HG03108 (cell line): ENCODE measurements around the gene HDHD5.

Experiments used
- ATAC-seq: cut with Tn5 transposase; IDR thresholded peaks from one replicate; pipeline ENCODE4 v1.9.1; 2021; ENCODE audit warnings: moderate library complexity; ENCODE audit not compliant: unreplicated experiment

HDHD5 gene

GRCh38 chr22:17120711-17121232 is 38.3 kb downstream of the HDHD5 start:
- ATAC-seq: no peak

DNA sequence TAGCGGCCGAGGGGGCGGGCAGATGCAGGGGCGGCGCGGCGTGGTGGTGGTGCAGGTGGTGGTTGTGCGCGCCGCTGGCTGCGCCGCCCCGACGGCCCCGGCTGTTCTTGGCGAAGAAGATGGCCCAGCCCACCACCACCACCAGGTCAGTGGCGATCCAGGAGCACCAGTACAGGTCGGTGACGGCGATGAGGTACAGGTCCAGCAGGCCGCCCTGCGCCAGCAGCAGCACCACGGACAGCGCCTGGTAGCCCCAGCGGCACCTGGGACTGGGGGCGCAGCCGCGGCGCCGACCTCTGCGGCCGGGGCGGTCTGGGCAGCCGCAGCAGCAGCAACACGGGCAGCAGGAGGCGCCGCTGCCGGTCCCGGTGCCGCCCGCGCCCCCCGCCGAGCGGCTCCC is 38.8 kb downstream of the HDHD5 start:
- no peak for ATAC-seq

- no peak for ATAC-seq
Observed at GRCh38 chr22:17119481-17120202, 39.4 kb downstream of the HDHD5 start.

DNA sequence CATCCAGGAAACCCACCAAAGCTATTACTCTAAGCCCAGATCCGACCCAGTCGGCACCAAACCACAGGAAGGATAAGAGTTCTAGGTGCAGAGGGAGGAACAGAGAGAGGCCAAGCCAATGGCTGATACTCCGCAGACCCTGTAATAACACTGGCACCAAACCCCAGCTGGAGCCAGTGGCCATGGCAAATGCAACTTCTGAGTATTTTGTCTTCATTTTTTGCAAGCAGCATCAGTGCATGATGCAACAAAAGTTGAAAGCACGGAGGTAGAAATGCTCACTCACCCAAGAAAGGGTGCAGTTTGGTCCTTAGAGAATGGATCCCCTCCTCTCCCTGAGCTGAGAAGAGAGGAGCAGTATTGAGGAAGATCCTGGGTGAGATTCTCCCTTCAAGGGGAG is 40.7 kb downstream of the HDHD5 start:
- no peak for ATAC-seq

GRCh38 chr22:17117890-17118289 is 41.2 kb downstream of the HDHD5 start:
- ATAC-seq: no peak

DNA sequence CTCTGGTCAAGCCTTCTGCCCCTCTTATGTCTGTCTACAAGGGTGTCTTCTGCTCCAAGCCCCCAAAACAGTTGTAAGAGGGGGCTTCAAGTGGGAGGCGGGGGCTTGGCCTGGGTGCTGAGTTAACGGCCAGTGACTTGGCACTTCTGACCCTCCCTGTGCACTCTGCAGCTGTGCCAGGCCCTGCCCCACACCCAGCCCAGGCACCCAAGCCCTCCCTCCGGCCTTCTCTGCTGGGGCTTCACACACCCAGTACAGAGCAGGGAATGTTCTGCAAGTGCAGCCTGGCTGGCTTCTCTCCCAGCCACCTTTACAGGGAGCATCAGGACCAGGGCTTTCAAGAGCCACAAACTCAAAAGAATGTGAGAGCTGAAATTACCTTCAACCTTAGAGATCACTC is 41.7 kb downstream of the HDHD5 start:
- no peak for ATAC-seq

GRCh38 chr22:17116572-17117330 is 42.3 kb downstream of the HDHD5 start:
- no peak for ATAC-seq

DNA sequence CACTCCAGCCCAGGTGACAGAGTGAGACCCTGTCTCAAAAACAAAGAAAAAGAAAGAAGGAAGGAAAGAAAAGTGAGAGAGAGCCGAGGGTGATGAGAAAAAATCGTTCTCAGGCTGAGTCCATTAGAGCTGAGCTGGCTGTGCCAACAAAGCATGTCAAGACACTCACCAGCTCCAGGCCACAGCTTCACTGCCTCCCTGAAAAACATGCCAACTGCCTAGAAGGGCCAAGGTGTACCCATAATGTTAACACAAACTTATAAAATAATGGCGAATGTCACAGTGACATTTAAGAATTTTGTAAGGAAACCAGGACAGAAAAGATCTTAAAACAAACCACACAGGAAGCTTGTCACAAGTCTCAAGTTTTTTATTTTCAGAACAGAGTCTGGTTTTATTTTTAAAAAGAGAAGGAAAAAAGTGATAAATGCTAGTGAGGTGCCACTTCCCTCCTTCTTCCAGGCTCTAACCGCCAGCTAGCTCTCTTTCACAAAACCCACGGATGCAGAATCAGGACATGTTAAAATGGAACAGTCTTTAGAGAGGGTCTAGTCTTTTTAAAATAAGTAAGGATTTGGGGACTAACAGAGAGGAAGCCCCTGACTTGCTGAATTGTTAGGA is 43.0 kb downstream of the HDHD5 start:
- ATAC-seq: no peak

- no peak for ATAC-seq
Observed at GRCh38 chr22:17115236-17115635, 43.8 kb downstream of the HDHD5 start.

GRCh38 chr22:17114898-17115235 is 44.2 kb downstream of the HDHD5 start:
- ATAC-seq: no peak

DNA sequence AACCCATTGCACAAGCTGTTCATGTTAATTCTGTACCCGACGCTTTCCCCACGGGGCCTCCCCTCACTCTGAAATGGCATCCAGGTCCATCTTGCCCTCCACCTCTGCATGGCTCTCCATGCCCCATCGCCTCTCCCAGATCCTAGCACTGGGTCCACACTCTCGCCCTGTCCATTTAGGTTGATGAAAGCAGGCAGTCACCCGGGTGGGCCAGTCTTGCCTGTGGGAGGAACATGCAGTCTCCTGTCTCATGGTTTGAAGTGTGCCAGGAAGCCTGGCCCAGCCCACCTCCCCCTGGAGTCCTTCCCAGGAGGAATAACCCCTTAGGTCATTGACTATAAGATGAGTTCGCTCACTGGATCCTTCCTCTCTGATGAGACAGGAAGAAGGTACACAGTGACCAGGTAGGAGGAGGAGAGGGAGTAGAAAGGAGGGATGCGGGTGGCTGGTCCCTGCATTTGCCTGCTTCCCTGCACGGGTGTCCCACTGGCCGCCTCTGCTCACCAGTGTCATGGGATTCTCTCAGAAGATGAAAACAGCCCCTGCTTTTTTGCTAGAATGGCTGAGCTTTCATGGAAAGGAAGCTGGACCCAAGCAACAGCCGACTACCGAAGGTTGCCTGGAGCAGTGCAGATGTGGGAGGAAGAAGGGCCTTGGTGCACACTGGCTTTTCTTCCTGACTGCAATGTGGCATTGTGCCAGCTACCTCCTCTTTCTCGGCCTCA is 44.7 kb downstream of the HDHD5 start:
- ATAC-seq: no peak

- no peak for ATAC-seq
Observed at GRCh38 chr22:17113600-17113999, 45.5 kb downstream of the HDHD5 start.

DNA sequence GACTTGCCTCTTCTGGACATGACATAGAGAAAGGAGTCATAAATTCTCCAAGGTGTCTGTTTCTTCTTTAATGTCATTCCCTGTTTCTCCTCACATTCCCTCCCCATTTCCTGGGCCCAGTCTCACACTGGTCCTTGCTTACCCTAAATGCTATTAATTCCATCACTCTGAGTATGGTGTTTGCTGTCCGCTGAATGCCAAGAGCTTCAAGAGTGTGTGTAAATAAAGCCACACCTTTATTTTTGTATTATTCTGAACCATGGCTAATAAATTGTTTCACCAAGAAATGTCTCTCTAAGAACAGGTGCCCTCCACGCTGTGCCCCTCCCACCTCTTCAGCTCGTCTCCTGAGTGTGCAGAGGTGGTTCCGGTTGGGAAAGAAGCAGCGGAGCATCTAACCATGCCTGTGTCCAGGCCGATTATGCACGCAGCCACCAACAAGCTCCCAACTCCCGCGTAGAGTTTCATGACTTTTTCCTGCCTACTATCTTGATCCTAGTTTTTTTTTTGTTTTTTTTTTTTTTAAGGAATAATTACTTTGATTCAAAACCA is 46.5 kb downstream of the HDHD5 start:
- no peak for ATAC-seq

- no peak for ATAC-seq
Observed at GRCh38 chr22:17110791-17111550, 48.1 kb downstream of the HDHD5 start.

DNA sequence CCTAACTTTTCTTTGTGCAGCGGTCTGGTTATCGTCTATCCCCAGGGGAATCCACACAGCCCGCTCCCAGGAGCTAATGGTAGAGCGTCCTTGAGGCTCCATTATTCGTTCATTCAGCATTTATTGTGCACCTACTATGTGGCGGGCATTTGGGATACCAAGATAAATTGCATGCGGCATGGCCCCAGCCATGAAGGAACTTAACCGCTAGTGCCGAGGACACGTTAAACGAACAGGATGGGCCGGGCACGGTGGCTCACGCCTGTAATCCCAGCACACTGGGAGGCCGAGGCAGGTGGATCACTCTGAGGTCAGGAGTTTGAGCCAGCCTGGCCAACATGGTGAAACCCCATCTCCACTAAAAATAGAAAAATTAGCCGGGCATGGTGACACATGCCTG is 49.1 kb downstream of the HDHD5 start:
- no peak for ATAC-seq

DNA sequence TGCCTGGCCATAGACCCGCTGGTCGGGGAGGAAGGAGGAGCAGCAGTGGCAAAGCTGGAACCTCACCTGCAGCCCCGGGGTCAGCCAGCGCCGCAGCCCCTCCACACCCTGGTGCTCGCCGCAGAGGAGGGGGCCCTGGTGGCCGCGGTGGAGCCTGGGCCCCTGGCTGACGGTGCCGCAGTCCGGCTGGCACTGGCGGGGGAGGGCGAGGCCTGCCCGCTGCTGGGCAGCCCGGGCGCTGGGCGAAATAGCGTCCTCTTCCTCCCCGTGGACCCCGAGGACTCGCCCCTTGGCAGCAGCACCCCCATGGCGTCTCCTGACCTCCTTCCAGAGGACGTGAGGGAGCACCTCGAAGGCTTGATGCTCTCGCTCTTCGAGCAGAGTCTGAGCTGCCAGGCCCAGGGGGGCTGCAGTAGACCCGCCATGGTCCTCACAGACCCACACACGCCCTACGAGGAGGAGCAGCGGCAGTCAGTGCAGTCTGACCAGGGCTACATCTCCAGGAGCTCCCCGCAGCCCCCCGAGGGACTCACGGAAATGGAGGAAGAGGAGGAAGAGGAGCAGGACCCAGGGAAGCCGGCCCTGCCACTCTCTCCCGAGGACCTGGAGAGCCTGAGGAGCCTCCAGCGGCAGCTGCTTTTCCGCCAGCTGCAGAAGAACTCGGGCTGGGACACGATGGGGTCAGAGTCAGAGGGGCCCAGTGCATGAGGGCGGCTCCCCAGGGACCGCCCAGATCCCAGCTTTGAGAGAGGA is 49.8 kb downstream of the HDHD5 start:
- no peak for ATAC-seq

- ATAC-seq: no peak
Observed at GRCh38 chr22:17108256-17109112, 50.6 kb downstream of the HDHD5 start.

GRCh38 chr22:17107547-17107810 is 51.6 kb downstream of the HDHD5 start:
- no peak for ATAC-seq
